Adrenal gland (tissue), 12 donors: ENCODE data around the gene SYCE3. TPM values are rescaled to one million over a fixed set of nuclear protein-coding genes. Genes with fewer than 3 reads are reported as not detected.

ENCODE experiments used
- DNase-seq, 7 donors: peaks; one replicate each; pipeline ENCODE4 v3.0.0-alpha.2; 2019 to 2020
- H3K27ac ChIP-seq, 5 donors: fragments of 200-600 bp; sonication (generic) in 4 of 5; 1 replicate in 3 of 5; 2 replicates in 2 of 5; pipeline versions ENCODE4 v1.5.1 to v1.8.0; 2016 to 2020; ENCODE audit warnings: mild to moderate bottlenecking in 1 of 5
- H3K27me3 ChIP-seq: fragments of 200-600 bp; 2 replicates; pipeline ENCODE4 v1.8.0; 2021
- H3K36me3 ChIP-seq, 2 donors: fragments of 200-600 bp; replicated peaks in 1 of 2; 1 replicate in 1 of 2; 2 replicates in 1 of 2; pipeline versions ENCODE4 v1.5.1 to v1.8.0; 2018 to 2022
- H3K4me1 ChIP-seq, 2 donors: fragments of 200-600 bp; replicated peaks in 1 of 2; 1 replicate in 1 of 2; 2 replicates in 1 of 2; pipeline versions ENCODE4 v1.5.1 to v1.8.0; 2018 to 2021
- H3K4me3 ChIP-seq, 4 donors: fragments of 200-600 bp; sonication (generic) in 3 of 4; one replicate each; pipeline ENCODE4 v1.5.1; 2016 to 2018
- H3K9me3 ChIP-seq, 3 donors: fragments of 200-600 bp; sonication (generic) in 1 of 3; replicated peaks in 1 of 3; 1 replicate in 2 of 3; 2 replicates in 1 of 3; pipeline versions ENCODE4 v1.5.1 to v1.8.0; 2016 to 2021
- POLR2A ChIP-seq, 2 donors: fragments of 450-650 bp; IDR thresholded peaks; one replicate each; pipeline ENCODE4 v1.6.1; 2017; ENCODE audit warnings: antibody characterized with exemption in 2 of 2, mild to moderate bottlenecking in 2 of 2, moderate library complexity in 1 of 2
- WGBS, 4 donors: extraction: QIAGEN DNeasy Blood & Tissue Kit in 2 of 4; methylation state at CpG; one replicate each; pipeline versions ENCODE4 v1.1.5 to v1.1.7; 2013 to 2017; 5-methylcytosine and 5-hydroxymethylcytosine counted together
- intact Hi-C, 2 donors: fragments of 100-400 bp; cut with DNase I; formaldehyde crosslinking; loops; one replicate each; pipeline versions ENCODE4 v1.14.1 to v1.15.0; 2022 to 2023
- polyA plus RNA-seq, 3 donors: library from polyadenylated mRNA; stranded (reverse); fragments of 200-250 nt in 2 of 3; fragments of 350-450 nt in 1 of 3; fragmentation: Illumina TruSeq in 1 of 3; extraction: RNeasy Lipid Tissue Mini Kit (QIAGEN cat#74804) in 1 of 3; gene quantifications; one replicate each; pipeline ENCODE4 v1.2.3, GENCODE V29; 2013 to 2014
- total RNA-seq, 9 donors: library from RNA; depleted of rRNA in 4 of 9; stranded (reverse); fragments of >200 nt in 4 of 9; fragments of 120-200 nt in 1 of 9; fragmentation: NEBNext Ultra II Directional in 1 of 9; extraction: Animal tissue kit (Norgen Biotek cat#: 25700) in 1 of 9; gene quantifications; one replicate each; pipeline versions ENCODE4 v1.1.0 to v1.2.4, GENCODE V29; 2013 to 2023
- TF ChIP-seq, protein P1 (sequence below), 6 experiments: fragments of 450-650 bp in 4 of 6; fragments of 200-600 bp in 2 of 6; sonication (generic) in 1 of 6; IDR thresholded peaks; 1 replicate in 5 of 6; 2 replicates in 1 of 6; pipeline versions ENCODE4 v1.5.1 to v1.8.0; 2016 to 2021; ENCODE audit warnings: antibody characterized with exemption in 6 of 6, mild to moderate bottlenecking in 2 of 6, moderate library complexity in 1 of 6
- donor health status: healthy with polysubstance abuse.
- donor health status: Bipolar disorder and iron deficiency.
- donor health status: DM: yes; HTN: yes; CAD: no.
- donor health status: DM: no; HTN: no; CAD: no.
- donor health status: DM: no; HTN: no; CAD: no.
- donor health status: DM: yes; HTN: yes; CAD: no.

SYCE3 gene
- total and polyA plus RNA-seq, 12 donors: 0.57 to 7.2 (median 0.87) TPM; not detected in 5

DNA sequence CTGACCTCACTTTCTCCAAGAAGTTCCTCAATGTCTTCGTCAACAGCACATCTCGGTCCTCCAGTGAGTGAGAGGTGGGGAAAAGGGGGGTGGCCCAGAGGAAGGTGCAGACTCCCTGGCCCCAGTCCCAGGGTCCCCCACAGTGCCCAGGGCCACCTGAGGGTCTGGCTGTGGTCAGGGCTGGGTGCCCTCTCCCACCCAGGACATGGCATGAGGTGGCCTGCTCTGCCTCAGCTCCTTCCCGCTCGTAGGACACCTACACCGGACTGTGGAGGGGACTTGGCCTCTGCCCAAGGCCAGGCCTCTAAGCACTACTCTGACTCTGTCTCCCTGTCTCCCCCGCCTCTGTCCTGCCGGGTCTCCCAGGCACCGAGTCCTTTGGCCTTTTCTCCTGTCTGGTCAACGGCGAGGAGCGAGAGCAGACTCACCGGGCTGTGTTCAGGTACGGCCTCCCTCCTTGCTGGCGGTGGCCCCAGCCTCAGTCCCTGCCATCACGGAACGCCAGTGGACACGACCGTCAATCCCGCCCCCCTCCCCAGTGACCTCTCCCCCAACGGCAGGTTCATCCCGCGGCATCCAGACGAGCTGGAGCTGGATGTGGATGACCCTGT is 42.4 kb upstream of the SYCE3 start:
- no peak for DNase-seq
- H3K27ac ChIP-seq: no peak overlapping the region
- H3K4me1 ChIP-seq: peaks cover 0 to 2% of the 10 kb centered on the region in 2 donors
- H3K4me3 ChIP-seq: no peak overlapping the region
- peaks cover 0 to 14% of the 10 kb centered on the region in 2 donors for H3K36me3 ChIP-seq
- TF ChIP-seq POLR2A (IDR thresholded peaks at IDR 0.05): no peak
- TF ChIP-seq, protein P1, sequence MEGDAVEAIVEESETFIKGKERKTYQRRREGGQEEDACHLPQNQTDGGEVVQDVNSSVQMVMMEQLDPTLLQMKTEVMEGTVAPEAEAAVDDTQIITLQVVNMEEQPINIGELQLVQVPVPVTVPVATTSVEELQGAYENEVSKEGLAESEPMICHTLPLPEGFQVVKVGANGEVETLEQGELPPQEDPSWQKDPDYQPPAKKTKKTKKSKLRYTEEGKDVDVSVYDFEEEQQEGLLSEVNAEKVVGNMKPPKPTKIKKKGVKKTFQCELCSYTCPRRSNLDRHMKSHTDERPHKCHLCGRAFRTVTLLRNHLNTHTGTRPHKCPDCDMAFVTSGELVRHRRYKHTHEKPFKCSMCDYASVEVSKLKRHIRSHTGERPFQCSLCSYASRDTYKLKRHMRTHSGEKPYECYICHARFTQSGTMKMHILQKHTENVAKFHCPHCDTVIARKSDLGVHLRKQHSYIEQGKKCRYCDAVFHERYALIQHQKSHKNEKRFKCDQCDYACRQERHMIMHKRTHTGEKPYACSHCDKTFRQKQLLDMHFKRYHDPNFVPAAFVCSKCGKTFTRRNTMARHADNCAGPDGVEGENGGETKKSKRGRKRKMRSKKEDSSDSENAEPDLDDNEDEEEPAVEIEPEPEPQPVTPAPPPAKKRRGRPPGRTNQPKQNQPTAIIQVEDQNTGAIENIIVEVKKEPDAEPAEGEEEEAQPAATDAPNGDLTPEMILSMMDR (IDR thresholded peaks at IDR 0.05): no peak
- 86 to 91% (median 89%) methylated on average over 19 to 23 of the region's 23 CpGs for WGBS, 4 donors
- H3K27me3 ChIP-seq: peaks cover 6% of the 10 kb centered on the region
- intact Hi-C loops: no loop called here
- H3K9me3 ChIP-seq: no peaks in the 10 kb centered on the region

DNA sequence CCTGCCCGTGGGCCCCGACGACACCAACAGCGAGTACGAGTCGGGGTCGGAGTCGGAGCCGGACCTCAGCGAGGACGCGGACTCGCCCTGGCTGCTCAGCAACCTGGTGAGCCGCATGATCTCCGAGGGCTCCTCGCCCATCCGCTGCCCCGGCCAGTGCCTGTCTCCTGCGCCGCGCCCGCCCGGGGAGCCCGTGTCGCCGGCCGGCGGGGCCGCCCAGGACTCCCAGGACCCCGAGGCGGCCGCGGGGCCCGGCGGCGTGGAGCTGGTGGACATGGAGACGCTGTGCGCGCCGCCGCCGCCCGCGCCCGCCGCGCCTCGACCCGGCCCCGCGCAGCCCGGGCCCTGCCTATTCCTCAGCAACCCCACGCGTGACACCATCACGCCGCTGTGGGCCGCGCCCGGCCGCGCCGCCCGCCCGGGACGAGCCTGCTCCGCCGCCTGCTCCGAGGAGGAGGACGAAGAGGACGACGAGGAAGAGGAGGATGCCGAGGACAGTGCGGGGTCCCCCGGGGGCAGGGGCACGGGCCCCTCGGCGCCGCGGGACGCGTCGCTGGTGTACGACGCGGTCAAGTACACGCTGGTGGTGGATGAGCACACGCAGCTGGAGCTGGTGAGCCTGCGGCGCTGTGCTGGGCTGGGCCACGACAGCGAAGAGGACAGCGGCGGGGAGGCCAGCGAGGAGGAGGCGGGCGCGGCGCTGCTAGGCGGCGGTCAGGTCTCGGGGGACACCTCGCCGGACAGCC is 41.7 kb upstream of the SYCE3 start:
- WGBS, 4 donors: 65 to 81% (median 77%) methylated on average over 33 to 103 of the region's 103 CpGs
- TF ChIP-seq, protein P1 (IDR thresholded peaks at IDR 0.05): no peak
- TF ChIP-seq POLR2A (IDR thresholded peaks at IDR 0.05): no peak
- no peak for DNase-seq
- peaks cover 6% of the 10 kb centered on the region for H3K27me3 ChIP-seq
- H3K36me3 ChIP-seq: peaks cover 0 to 14% of the 10 kb centered on the region in 2 donors
- no peak overlapping the region for H3K27ac ChIP-seq
- no peak overlapping the region for H3K4me3 ChIP-seq
- H3K4me1 ChIP-seq: peaks cover 0 to 5% of the 10 kb centered on the region in 2 donors
- H3K9me3 ChIP-seq: no peaks in the 10 kb centered on the region
- intact Hi-C loops: no loop called here

DNA sequence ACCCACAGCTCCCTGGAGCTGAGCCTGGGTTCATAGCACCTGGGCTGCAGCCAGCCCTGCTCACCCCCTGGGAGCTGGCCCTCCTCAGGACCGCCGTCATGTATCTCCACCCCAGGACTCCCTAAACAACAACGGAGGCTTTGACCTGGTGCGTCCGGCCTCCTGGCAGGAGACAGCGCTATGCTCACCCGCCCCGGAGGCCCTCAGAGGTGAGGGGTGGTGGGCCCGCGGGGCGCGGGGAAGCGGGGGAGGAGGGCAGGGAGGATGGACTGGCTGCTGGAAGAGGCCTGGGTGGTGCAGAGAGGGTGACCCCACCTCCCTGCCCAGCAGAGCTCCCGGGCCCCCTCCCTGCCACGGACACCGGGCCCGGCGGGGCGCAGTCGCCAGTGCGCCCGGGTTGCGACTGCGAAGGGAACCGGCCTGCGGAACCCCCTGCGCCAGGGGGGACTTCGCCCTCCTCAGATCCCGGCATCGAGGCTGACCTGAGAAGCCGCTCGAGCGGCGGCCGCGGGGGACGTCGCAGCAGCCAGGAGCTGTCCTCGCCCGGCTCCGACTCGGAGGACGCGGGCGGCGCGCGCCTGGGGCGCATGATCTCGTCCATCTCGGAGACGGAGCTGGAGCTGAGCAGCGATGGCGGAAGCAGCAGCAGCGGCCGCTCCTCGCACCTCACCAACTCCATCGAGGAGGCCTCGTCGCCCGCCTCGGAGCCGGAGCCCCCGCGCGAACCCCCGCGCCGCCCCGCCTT is 41.0 kb upstream of the SYCE3 start:
- Histone ChIP-seq H3K4me1 (peaks cover 0 to 5% of the 10 kb centered on the region in 2 donors), H3K36me3 (peaks cover 0 to 14% of the 10 kb centered on the region in 2 donors), H3K27ac (no peak overlapping the region), H3K9me3 (no peaks in the 10 kb centered on the region), H3K4me3 (no peak overlapping the region), H3K27me3 (peaks cover 6% of the 10 kb centered on the region)
- intact Hi-C loops: no loop called here
- no peak for DNase-seq
- 59 to 85% (median 68%) methylated on average over 21 to 70 of the region's 70 CpGs for WGBS, 4 donors
- no peak for TF ChIP-seq POLR2A (IDR thresholded peaks at IDR 0.05)
- TF ChIP-seq, protein P1 (IDR thresholded peaks at IDR 0.05): no peak

DNA sequence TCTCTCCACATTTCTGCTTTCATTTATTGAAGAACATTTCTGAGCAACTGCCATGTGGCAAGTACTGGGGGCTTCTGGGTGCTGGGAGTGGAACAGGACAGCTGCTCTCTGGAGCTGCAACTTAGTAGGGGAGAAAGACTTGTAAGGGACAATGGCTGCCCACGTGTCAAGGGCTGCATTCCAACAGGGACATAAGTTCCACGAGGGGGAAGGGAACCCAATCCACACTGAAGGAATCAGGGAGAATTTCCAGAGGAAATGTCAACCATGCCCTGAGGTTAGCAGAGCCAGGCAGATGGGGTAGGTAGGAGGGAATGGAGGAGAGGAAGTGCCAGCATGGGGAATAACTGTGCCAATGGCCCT is 39.6 kb upstream of the SYCE3 start:
- peaks cover 0 to 5% of the 10 kb centered on the region in 2 donors for H3K4me1 ChIP-seq
- WGBS, 4 donors: 30 to 59% (median 52%) methylated on average over 2 of the region's 2 CpGs
- H3K9me3 ChIP-seq: no peaks in the 10 kb centered on the region
- no peak overlapping the region for H3K27ac ChIP-seq
- TF ChIP-seq POLR2A (IDR thresholded peaks at IDR 0.05): no peak
- TF ChIP-seq, protein P1 (IDR thresholded peaks at IDR 0.05): no peak
- peaks cover 0 to 14% of the 10 kb centered on the region in 2 donors for H3K36me3 ChIP-seq
- intact Hi-C loops: no loop called here
- H3K27me3 ChIP-seq: peaks cover 6% of the 10 kb centered on the region
- no peak for DNase-seq
- H3K4me3 ChIP-seq: no peak overlapping the region
